ENCODE data around the gene SCG5. TPM values are rescaled to one million over a fixed set of nuclear protein-coding genes. Genes with fewer than 3 reads are reported as not detected.

The SCG5 gene
- polyA plus RNA-seq, 1 donor: 8.5 TPM

DNA sequence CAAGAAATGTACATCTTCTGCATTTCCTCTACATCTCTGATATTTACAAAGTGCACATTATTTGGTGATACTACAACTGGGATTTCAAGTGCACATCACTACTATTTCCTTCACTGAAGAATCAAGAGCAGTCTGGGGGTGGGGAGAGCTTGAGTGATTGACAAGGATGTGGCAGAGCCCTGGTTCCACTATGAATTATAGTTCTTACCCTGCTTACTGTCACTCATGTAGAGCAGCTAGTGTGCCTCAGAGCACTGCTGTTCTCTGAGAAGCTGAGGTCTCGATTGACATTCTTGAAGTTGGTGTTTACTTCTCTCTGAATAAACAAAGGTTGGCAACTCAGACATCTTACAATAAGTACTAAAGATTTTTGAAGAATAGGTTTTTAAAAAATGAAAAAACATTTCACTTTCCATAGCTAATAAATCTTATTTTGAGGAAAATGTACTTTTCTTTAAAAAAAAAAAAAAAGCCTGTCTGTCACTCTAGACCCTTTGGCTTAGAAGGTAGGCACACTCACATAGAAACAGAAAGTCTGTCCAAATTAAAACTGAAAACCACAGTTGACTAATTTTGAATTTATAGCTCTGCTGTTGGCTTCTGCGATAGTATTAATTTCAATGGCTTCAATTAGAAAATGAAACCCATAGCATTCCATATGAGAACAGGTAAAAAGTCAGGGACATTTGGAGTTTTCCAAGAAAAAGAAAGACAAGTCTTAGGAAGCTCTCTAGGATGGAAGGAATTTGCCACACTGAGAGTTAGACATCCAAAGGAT is 81.8 kb downstream of the SCG5 start:
- DNase-seq (ENCODE audit: low read depth): no peak

DNA sequence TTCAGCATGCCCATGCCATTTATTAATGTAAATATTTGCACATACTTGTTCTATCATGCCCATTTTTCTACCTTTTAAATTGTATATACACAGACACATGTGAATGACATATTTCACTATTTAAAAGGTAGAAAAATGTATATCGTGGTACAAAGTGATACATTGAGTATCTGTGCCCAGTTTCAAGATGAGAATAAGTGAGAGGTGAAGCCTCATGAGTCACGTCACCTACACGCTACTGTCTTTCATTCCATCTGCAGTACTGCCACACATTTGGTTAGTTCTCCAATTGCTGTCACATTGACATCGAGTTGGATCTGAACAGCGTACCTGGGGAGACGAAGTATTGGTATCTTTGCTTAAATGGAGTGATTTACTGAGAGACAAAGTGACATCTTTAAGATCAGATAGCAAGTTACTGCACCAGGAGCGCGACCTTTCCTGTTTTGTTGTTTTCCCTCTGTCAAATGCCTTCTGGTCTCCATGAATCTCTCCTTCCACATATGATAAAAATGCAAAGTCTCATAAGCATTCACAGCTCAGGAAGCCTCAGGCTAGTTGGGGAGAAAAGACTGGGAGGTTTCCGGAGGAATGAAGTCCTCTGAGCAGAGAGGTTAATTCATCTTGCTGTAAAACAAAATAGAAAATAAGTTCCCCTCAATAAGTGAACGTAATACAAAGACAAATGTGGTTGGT is 88.3 kb downstream of the SCG5 start:
- DNase-seq (ENCODE audit: low read depth): no peak

DNA sequence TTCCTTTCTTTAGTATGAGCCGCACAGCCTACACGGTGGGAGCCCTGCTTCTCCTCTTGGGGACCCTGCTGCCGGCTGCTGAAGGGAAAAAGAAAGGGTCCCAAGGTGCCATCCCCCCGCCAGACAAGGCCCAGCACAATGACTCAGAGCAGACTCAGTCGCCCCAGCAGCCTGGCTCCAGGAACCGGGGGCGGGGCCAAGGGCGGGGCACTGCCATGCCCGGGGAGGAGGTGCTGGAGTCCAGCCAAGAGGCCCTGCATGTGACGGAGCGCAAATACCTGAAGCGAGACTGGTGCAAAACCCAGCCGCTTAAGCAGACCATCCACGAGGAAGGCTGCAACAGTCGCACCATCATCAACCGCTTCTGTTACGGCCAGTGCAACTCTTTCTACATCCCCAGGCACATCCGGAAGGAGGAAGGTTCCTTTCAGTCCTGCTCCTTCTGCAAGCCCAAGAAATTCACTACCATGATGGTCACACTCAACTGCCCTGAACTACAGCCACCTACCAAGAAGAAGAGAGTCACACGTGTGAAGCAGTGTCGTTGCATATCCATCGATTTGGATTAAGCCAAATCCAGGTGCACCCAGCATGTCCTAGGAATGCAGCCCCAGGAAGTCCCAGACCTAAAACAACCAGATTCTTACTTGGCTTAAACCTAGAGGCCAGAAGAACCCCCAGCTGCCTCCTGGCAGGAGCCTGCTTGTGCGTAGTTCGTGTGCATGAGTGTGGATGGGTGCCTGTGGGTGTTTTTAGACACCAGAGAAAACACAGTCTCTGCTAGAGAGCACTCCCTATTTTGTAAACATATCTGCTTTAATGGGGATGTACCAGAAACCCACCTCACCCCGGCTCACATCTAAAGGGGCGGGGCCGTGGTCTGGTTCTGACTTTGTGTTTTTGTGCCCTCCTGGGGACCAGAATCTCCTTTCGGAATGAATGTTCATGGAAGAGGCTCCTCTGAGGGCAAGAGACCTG is 89.5 kb downstream of the SCG5 start:
- no peak for DNase-seq (ENCODE audit: low read depth)

DNA sequence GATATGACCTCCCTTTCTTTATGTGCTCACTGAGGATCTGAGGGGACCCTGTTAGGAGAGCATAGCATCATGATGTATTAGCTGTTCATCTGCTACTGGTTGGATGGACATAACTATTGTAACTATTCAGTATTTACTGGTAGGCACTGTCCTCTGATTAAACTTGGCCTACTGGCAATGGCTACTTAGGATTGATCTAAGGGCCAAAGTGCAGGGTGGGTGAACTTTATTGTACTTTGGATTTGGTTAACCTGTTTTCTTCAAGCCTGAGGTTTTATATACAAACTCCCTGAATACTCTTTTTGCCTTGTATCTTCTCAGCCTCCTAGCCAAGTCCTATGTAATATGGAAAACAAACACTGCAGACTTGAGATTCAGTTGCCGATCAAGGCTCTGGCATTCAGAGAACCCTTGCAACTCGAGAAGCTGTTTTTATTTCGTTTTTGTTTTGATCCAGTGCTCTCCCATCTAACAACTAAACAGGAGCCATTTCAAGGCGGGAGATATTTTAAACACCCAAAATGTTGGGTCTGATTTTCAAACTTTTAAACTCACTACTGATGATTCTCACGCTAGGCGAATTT is 91.2 kb downstream of the SCG5 start:
- no peak for DNase-seq (ENCODE audit: low read depth)

DNA sequence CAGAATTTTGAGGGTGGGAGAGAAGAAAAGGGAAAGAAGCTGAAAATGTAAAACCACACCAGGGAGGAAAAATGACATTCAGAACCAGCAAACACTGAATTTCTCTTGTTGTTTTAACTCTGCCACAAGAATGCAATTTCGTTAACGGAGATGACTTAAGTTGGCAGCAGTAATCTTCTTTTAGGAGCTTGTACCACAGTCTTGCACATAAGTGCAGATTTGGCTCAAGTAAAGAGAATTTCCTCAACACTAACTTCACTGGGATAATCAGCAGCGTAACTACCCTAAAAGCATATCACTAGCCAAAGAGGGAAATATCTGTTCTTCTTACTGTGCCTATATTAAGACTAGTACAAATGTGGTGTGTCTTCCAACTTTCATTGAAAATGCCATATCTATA is 91.8 kb downstream of the SCG5 start:
- DNase-seq (ENCODE audit: low read depth): no peak

DNA sequence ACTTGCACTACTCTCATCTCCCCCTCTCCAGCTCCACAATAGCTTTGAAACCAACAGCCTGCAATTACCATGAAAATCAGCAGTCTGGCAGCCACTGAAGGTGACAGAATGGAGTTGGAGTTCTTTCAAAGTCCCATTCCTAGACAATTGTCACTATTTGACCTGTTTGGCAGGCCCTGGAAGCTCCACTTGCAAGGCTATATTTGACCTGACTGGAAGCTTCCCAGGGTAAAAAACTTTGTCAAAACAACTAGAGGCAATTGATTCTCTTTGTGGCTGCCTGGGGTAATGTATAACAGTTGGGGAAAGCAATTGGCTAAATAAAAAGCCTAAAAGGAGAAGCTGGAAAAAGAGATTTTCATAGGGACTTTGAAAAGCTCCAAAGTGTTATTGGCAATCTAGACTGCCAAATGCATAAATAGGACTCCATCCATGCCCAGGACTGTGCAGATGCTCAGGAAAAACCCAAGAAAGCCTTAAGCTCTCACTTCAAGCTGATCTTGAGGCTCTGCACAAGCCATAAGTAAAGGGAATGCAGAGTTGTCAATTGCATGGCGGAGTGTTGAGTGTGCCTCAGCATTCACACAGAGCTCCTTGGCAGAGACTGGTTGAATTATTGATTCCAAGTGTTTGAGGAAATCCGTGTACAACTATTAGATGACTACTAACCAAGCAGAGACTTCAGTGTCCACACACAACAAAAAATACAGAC is 94.6 kb downstream of the SCG5 start:
- no peak for DNase-seq (ENCODE audit: low read depth)

DNA sequence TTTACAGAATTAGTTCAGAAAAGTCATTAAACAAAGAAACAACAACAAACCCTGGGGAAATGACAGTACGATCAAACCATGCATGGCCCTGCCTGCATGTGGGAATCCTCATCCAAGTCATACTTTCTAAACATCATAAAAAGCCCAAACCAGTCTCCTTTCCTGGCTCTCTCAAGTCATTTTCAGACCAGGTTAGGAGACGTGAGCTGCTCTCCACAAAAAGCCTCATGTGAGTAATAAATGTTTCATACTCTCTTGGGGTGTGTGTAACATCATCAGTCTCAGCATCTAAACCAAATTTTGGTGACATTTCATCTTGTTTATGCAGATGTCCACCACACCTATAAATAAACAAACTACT is 95.2 kb downstream of the SCG5 start:
- DNase-seq (ENCODE audit: low read depth): no peak

DNA sequence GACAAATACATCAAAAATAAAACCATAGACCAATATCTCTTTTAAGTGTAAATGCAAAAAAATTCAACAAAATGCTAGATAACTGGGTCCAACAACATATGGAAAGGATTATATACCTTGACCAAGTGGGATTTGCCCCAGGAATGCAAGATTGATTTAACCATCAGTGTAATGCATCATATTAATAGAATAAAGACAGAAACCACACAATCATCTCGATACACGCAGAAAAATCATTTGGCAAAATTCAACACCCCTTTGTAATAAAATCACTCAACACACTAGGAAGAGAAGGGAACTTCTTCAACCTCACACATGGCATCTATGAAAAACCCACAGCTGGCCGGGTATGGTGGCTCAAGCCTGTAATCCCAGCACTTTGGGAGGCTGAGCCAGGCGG is 95.8 kb downstream of the SCG5 start:
- DNase-seq (ENCODE audit: low read depth): no peak

DNA sequence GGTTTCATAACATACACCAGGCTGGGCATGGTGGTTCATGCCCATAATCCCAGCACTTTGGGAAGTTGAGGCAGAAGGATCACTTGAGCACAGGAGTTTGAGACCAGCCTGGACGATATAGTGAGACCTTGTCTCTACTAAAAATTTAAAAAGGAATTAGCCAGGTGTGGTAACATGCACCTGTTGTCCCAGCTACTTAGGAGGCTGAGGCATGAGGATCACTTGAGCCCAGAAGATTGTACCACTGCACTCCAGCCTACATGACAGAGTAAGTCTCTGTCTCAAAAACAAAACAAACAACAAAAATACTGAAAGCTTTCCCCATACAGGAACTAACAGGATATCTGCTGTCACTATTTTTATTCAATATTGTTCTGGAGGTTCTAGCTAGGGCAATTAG is 97.2 kb downstream of the SCG5 start:
- DNase-seq (ENCODE audit: low read depth): no peak

DNA sequence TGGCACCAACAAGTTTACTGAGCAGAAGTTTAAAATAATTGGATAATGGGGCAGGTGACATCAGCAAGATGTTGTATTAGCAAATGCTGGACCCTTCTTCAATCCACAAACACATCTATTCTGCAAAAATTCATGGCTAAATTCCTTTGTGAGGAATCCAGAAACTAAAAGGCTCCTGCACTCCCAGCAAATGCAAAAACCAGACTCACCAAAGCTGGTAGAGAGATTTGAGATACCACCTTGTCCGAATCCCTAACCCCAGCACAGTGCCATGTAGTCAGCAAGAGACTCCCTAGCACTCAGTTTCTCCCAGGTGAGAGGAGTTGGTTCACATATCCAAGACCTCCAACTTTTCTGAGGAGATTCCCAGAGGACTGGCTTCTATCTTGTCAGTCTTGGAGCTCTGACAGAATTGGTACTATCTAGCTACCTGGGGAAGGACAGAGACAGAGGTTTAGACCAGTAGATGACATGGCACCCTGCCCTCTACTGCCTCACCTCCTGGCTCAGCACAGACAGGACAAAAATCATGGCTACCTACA is 98.1 kb downstream of the SCG5 start:
- no peak for DNase-seq (ENCODE audit: low read depth)

DNA sequence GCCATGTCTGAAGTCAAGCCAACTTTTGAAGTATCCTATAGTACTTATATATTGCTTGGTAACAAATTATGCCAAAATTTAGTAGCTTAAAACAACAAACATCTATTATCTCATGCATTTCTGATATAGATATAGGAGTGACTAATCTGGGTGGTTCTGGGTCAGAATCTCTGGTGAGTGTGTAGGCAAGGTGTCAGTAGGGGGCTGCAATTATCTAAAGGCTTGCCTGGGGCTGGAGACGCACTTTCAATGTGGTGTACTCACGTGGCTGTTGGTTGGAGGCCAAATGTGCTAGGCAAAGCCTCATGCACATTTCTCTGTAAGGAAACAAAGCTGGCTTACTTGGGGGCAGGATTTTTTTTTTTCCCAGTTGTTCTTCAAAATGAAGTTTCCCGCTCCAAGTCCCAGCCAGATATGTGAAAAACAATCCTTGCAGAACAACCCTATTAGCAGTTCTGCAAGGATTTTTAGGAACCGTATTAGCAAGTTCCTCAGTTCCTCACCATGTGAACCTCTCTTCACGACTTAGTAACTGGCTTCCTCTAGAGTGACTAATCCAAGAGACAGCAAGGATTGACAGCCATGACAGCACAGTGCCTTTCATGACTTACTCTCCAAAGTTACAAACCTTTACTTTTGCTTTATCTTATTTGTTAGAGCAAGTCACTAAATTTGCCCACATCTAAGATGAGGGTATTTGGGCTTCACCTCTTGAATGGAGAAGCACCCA is 102.1 kb downstream of the SCG5 start:
- no peak for DNase-seq (ENCODE audit: low read depth)

DNA sequence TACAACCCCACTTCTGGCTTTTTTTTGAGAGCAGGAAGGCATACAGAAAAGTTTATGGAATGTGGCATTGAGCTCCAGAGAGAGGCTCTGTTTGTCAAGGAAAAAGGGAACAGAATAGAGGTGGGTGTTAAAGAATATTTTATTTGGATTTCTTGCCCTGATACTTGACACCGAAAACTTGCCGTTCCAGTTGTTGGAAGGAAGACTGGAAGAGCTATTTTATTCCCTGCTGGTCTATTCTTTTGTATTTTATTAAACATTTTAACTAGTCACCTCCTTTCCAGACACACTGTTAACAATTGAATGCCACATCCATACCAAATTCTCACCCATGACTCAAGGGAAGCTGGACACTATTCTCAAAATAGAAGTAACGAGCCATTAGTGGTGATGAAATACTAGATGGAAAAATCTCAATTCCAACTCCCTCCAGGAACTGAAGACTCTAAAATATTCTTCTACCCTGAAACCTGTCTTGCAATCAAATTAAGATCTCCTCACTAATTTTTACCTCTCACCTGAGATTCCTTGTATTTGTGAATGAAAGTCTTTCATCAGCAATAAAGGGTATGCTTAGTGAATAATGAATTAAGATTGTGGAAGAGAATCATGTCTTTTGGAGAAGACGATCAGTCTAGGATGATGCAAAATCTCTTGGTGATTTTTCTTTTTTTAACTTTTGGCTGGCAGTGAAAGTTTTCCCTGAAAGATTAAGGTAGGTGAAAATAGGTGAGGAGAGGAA is 104.8 kb downstream of the SCG5 start:
- DNase-seq (ENCODE audit: low read depth): no peak

Other genes starting within 250 kb of the SCG5 start
- 1.9 TPM for gene GOLGA8K, start 238.4 kb upstream of the SCG5 start, polyA plus RNA-seq (ENCODE audit: insufficient read length)
- gene GOLGA8O, start 186.1 kb upstream of the SCG5 start, polyA plus RNA-seq (ENCODE audit: insufficient read length): 0.92 TPM
- 19.5 TPM for gene GOLGA8N, start 48.3 kb upstream of the SCG5 start, polyA plus RNA-seq (ENCODE audit: insufficient read length)
- gene ARHGAP11A, start 26.2 kb upstream of the SCG5 start, polyA plus RNA-seq (ENCODE audit: insufficient read length): 14.4 TPM
- 3.3 TPM for gene GREM1, start 76.3 kb downstream of the SCG5 start, polyA plus RNA-seq (ENCODE audit: insufficient read length)